ENCODE results near the gene SCARB2. TPM values are rescaled to one million over a fixed set of nuclear protein-coding genes. Genes with fewer than 3 reads are reported as not detected.

The SCARB2 gene
- total and polyA plus RNA-seq, 4 donors: 58.2 to 136 (median 73.7) TPM

DNA sequence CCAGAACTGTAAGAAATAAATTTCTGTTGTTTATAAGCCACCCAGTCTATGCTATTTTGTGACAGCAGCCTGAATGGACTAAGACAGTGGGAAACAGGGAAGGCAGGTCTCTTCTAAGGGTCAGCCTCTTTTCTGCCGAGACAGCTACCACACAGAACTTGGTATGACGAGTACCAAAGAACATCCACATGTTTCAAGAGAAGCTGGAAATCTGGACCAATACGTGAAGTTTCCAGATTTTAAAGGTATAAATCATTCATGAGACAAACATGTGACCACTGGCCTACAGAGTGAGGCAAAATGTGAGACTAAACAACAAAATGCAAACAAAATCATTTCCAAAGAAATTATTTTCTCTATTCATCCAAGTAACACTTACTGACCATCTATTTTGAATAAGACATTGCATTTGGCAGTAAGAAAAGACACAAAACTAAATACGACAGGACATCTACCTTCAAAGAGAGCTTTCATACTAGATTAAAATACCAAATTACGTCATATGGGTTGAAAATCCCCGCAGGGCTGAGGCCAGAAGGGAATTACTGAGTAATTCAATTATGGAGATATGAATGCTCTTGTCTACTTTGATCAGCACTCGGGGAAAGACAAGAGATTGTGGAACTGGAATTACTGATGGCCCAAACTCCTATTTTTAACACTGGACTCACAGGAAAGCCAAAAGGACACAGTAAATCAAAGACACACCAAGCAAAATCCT lies 7.2 kb downstream of the SCARB2 start:
- H3K4me3 ChIP-seq (ENCODE audit: low read depth in 1 of 3, low read length in 3 of 3): no peak overlapping the region
- WGBS: 66% methylated on average over 7 of the region's 7 CpGs

DNA sequence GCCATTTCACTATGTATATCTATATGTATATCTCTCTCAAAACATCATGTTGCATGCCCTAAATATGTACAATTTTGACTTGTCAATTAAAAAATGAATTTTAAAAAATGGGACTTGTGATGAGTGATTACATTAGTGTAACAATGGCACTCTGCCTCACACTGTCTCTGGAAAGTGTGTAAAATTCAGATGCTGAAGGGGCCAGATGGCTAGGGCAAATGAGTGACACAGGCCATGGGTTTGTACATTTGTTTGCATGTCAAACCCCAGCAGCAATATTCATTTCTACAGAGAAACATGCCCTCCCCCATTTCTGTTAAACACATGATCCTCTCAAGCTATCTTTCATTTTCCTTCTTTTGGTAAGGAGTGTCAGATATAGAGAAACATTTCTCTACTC lies 8.1 kb downstream of the SCARB2 start:
- Histone ChIP-seq H3K9ac (ENCODE audit: low read depth in 1 of 2, low read length in 2 of 2) (no peak overlapping the region), H3K4me1 (ENCODE audit: control insufficient read depth in 4 of 4, insufficient read depth in 4 of 4, low read length in 3 of 4) (peaks cover 5 to 76% (median 61%) of the 10 kb centered on the region in 4 donors), H3K27ac (ENCODE audit: low read depth in 1 of 2, low read length in 2 of 2) (peak overlapping the region; percentile 10 to 88), H3K27me3 (ENCODE audit: control insufficient read depth in 4 of 4, insufficient read depth in 4 of 4, low read length in 3 of 4) (no peaks in the 10 kb centered on the region), H3K4me3 (ENCODE audit: low read depth in 1 of 3, low read length in 3 of 3) (no peak overlapping the region), H3K36me3 (ENCODE audit: control insufficient read depth in 4 of 4, insufficient read depth in 3 of 4, low read depth in 1 of 4, low read length in 3 of 4) (no peaks in the 10 kb centered on the region), H3K9me3 (ENCODE audit: control insufficient read depth in 4 of 4, low read length in 3 of 4) (no peaks in the 10 kb centered on the region)
- no peak for DNase-seq (ENCODE audit: low spot score)
- TF ChIP-seq, protein P1, sequence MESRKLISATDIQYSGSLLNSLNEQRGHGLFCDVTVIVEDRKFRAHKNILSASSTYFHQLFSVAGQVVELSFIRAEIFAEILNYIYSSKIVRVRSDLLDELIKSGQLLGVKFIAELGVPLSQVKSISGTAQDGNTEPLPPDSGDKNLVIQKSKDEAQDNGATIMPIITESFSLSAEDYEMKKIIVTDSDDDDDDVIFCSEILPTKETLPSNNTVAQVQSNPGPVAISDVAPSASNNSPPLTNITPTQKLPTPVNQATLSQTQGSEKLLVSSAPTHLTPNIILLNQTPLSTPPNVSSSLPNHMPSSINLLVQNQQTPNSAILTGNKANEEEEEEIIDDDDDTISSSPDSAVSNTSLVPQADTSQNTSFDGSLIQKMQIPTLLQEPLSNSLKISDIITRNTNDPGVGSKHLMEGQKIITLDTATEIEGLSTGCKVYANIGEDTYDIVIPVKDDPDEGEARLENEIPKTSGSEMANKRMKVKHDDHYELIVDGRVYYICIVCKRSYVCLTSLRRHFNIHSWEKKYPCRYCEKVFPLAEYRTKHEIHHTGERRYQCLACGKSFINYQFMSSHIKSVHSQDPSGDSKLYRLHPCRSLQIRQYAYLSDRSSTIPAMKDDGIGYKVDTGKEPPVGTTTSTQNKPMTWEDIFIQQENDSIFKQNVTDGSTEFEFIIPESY (IDR thresholded peaks at IDR 0.05): no peak
- TF ChIP-seq HNF4A (conservative IDR thresholded peaks at IDR 0.05): no peak
- no peak for TF ChIP-seq NR2F2 (IDR thresholded peaks at IDR 0.05)
- TF ChIP-seq FOXA1 (IDR thresholded peaks at IDR 0.05): no peak
- TF ChIP-seq SP1 (IDR thresholded peaks at IDR 0.05): no peak
- no peak for TF ChIP-seq RAD21 (IDR thresholded peaks at IDR 0.05)
- no peak for TF ChIP-seq TAF1 (conservative IDR thresholded peaks at IDR 0.05)

More for the DNA sequence above, 7.2 kb downstream of the SCARB2 start:
- H3K36me3 ChIP-seq (ENCODE audit: control insufficient read depth in 4 of 4, insufficient read depth in 3 of 4, low read depth in 1 of 4, low read length in 3 of 4): no peaks in the 10 kb centered on the region
- TF ChIP-seq FOXA2 (IDR thresholded peaks at IDR 0.05): no peak
- TF ChIP-seq EGR1 (IDR thresholded peaks at IDR 0.05; ENCODE audit: low read depth in 2 of 2): no peak
- TF ChIP-seq, protein P2, sequence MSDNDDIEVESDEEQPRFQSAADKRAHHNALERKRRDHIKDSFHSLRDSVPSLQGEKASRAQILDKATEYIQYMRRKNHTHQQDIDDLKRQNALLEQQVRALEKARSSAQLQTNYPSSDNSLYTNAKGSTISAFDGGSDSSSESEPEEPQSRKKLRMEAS (IDR thresholded peaks at IDR 0.05): no peak
- TF ChIP-seq SP1 (IDR thresholded peaks at IDR 0.05): no peak
- TF ChIP-seq, protein P3, sequence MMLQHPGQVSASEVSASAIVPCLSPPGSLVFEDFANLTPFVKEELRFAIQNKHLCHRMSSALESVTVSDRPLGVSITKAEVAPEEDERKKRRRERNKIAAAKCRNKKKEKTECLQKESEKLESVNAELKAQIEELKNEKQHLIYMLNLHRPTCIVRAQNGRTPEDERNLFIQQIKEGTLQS (IDR thresholded peaks at IDR 0.05): no peak
- no peak for TF ChIP-seq HNF4A (conservative IDR thresholded peaks at IDR 0.05)
- H3K27me3 ChIP-seq (ENCODE audit: control insufficient read depth in 4 of 4, insufficient read depth in 4 of 4, low read length in 3 of 4): no peaks in the 10 kb centered on the region
- peak overlapping the region; percentile 87 to 88 for H3K27ac ChIP-seq (ENCODE audit: low read depth in 1 of 2, low read length in 2 of 2)
- DNase-seq (ENCODE audit: low spot score): no peak
- H3K9ac ChIP-seq (ENCODE audit: low read depth in 1 of 2, low read length in 2 of 2): peak overlapping the region in 1 of 2 donors; percentile 5
- H3K4me1 ChIP-seq (ENCODE audit: control insufficient read depth in 4 of 4, insufficient read depth in 4 of 4, low read length in 3 of 4): peaks cover 5 to 76% (median 62%) of the 10 kb centered on the region in 4 donors
- no peaks in the 10 kb centered on the region for H3K9me3 ChIP-seq (ENCODE audit: control insufficient read depth in 4 of 4, low read length in 3 of 4)

DNA sequence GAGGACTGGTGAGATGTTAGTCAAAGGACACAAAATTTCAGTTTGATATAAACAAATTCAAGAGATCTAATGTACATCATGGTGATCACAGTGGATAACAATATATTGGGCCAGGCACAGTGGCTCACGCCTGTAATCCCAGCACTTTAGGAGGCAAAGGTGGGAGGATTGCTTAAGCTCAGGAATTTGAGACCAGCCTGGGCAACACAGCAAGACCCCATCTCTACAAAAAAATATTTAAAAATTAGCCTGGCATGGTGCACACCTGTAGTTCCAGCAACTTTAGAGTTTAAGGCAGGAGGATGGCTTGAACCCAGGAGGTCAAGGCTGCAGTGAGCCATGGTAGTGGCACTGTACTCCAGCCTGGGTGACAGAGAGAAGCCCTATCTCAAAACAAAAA lies 8.7 kb downstream of the SCARB2 start:
- 98% methylated on average over 1 of the region's 1 CpG for WGBS
- H3K27me3 ChIP-seq (ENCODE audit: control insufficient read depth in 4 of 4, insufficient read depth in 4 of 4, low read length in 3 of 4): no peaks in the 10 kb centered on the region
- H3K9ac ChIP-seq (ENCODE audit: low read depth in 1 of 2, low read length in 2 of 2): no peak overlapping the region
- peaks cover 6 to 76% (median 61%) of the 10 kb centered on the region in 4 donors for H3K4me1 ChIP-seq (ENCODE audit: control insufficient read depth in 4 of 4, insufficient read depth in 4 of 4, low read length in 3 of 4)
- no peak overlapping the region for H3K4me3 ChIP-seq (ENCODE audit: low read depth in 1 of 3, low read length in 3 of 3)
- TF ChIP-seq SP1 (IDR thresholded peaks at IDR 0.05) (no peak), NR2F2 (IDR thresholded peaks at IDR 0.05) (no peak), FOXA2 (IDR thresholded peaks at IDR 0.05) (no peak)
- TF ChIP-seq, protein P4, sequence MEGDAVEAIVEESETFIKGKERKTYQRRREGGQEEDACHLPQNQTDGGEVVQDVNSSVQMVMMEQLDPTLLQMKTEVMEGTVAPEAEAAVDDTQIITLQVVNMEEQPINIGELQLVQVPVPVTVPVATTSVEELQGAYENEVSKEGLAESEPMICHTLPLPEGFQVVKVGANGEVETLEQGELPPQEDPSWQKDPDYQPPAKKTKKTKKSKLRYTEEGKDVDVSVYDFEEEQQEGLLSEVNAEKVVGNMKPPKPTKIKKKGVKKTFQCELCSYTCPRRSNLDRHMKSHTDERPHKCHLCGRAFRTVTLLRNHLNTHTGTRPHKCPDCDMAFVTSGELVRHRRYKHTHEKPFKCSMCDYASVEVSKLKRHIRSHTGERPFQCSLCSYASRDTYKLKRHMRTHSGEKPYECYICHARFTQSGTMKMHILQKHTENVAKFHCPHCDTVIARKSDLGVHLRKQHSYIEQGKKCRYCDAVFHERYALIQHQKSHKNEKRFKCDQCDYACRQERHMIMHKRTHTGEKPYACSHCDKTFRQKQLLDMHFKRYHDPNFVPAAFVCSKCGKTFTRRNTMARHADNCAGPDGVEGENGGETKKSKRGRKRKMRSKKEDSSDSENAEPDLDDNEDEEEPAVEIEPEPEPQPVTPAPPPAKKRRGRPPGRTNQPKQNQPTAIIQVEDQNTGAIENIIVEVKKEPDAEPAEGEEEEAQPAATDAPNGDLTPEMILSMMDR (IDR thresholded peaks at IDR 0.05; ENCODE audit: low read depth, low read length, missing input control): no peak
- H3K27ac ChIP-seq (ENCODE audit: low read depth in 1 of 2, low read length in 2 of 2): no peak overlapping the region
- no peaks in the 10 kb centered on the region for H3K36me3 ChIP-seq (ENCODE audit: control insufficient read depth in 4 of 4, insufficient read depth in 3 of 4, low read depth in 1 of 4, low read length in 3 of 4)
- no peaks in the 10 kb centered on the region for H3K9me3 ChIP-seq (ENCODE audit: control insufficient read depth in 4 of 4, low read length in 3 of 4)
- no peak for DNase-seq (ENCODE audit: low spot score)

Data from liver (tissue), 9 donors.